Measurements from ENCODE around the gene FKBP14. TPM values are rescaled to one million over a fixed set of nuclear protein-coding genes. Genes with fewer than 3 reads are reported as not detected.

The FKBP14 gene
- polyA plus RNA-seq, 1 of the 3 experiments (the other 2 are of a cell fraction) = 15.7 TPM

DNA sequence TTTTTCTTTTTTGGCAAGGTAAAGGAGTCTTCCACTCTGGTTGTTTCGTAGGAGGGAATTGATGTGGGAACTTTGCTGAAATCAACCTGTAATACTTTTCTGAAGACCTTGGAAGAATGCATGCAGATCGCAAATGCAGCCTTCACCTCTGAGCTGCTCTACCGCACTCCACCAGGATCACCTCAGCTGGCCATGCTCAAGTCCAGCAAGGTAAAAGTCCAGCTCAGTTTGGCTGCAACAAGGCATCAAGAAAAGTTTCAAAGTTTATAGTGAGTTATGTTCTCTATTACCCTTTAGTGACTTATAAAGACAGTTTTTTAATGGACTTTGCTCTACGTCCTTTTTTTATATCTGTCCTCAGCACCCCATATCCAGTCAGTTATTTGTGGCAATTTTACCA is 22.7 kb upstream of the FKBP14 start:
- H3F3A ChIP-seq (replicated peaks; ENCODE audit: insufficient read depth) = no peaks in the 10 kb centered on the region
- ChIA-PET CTCF (interaction anchor here (1.1 to 4.7 kb wide), 5 partner anchors 11 to 171 kb away, joined by 3 to 33 read pairs (median 3); no protein-coding TSS in a partner anchor), POLR2A (no interaction called here)
- no peak overlapping the region for H3K9ac ChIP-seq
- no peaks in the 10 kb centered on the region for H4K20me1 ChIP-seq (ENCODE audit: insufficient read depth)
- no peak overlapping the region for H3K4me2 ChIP-seq
- no peak overlapping the region for H2AFZ ChIP-seq (ENCODE audit: low read depth)
- no peak overlapping the region for H3K27ac ChIP-seq (ENCODE audit: low read depth in 2 of 2, low read length in 1 of 2)
- 98% methylated on average over 4 of the region's 4 CpGs for WGBS (ENCODE audit: low lambda C conversion rate)
- peaks cover 54 to 79% of the 10 kb centered on the region in 2 experiments for H3K36me3 ChIP-seq (replicated peaks in 1 of 2; ENCODE audit: control insufficient read depth in 1 of 2, insufficient read depth in 2 of 2, low read length in 1 of 2)
- H3K4me3 ChIP-seq (ENCODE audit: low read depth in 2 of 2, low read length in 1 of 2) = no peak overlapping the region
- TF ChIP-seq CHD2 (IDR thresholded peaks at IDR 0.05; ENCODE audit: low read length, partially characterized antibody) (no peak), JUND (IDR thresholded peaks at IDR 0.05) (no peak), FOXM1 (IDR thresholded peaks at IDR 0.05; ENCODE audit: low read depth) (no peak), SMC3 (IDR thresholded peaks at IDR 0.05; ENCODE audit: low read depth, low read length) (no peak), GATA2 (CRISPR knock-in tag; IDR thresholded peaks at IDR 0.05) (no peak), POLR2AphosphoS5 (IDR thresholded peaks at IDR 0.05; ENCODE audit: low read depth, low read length) (no peak), RAD21 (IDR thresholded peaks at IDR 0.05; ENCODE audit: low read length) (no peak), TEAD4 (IDR thresholded peaks at IDR 0.05; ENCODE audit: borderline replicate concordance, insufficient read depth) (no peak), SIN3A (IDR thresholded peaks at IDR 0.05; ENCODE audit: borderline replicate concordance, low read depth, low read length) (no peak), USF2 (IDR thresholded peaks at IDR 0.05; ENCODE audit: borderline replicate concordance, low read depth, low read length) (no peak)
- TF ChIP-seq, protein P1, sequence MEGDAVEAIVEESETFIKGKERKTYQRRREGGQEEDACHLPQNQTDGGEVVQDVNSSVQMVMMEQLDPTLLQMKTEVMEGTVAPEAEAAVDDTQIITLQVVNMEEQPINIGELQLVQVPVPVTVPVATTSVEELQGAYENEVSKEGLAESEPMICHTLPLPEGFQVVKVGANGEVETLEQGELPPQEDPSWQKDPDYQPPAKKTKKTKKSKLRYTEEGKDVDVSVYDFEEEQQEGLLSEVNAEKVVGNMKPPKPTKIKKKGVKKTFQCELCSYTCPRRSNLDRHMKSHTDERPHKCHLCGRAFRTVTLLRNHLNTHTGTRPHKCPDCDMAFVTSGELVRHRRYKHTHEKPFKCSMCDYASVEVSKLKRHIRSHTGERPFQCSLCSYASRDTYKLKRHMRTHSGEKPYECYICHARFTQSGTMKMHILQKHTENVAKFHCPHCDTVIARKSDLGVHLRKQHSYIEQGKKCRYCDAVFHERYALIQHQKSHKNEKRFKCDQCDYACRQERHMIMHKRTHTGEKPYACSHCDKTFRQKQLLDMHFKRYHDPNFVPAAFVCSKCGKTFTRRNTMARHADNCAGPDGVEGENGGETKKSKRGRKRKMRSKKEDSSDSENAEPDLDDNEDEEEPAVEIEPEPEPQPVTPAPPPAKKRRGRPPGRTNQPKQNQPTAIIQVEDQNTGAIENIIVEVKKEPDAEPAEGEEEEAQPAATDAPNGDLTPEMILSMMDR (IDR thresholded peaks at IDR 0.05) = no peak
- H3K4me1 ChIP-seq (ENCODE audit: control insufficient read depth in 1 of 2, insufficient read depth in 2 of 2, low read depth in 1 of 2, low read length in 1 of 2) = peaks cover 0 to 7% of the 10 kb centered on the region in 2 experiments; a peak in 2 of 4 replicates
- H3K9me3 ChIP-seq = no peaks in the 10 kb centered on the region
- no peaks in the 10 kb centered on the region for H3K9me2 ChIP-seq
- H3K27me3 ChIP-seq (ENCODE audit: insufficient read depth) = no peaks in the 10 kb centered on the region
- DNase-seq = no peak
- peaks cover 2% of the 10 kb centered on the region; the same call in 1 of the 2 replicates for H3K79me2 ChIP-seq (ENCODE audit: insufficient read depth)

DNA sequence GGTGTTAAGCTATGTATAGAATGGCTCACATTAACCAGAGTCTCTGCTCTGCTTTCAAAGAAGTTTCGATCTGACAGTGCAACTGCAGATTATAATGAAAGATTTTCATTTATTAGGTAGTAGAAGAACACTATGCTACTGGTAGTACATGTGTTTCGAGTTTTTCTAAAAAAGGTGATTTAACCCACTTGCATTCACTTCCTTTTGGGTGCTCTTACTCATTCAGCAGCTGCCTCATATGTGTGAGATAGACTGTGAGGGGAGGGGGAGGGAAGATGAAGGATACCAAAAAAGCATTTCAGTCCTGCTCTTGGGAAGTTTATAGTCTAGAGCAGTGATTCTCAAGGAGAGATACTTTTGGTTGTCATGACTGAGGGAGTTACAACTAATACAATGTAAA is 22.1 kb upstream of the FKBP14 start:
- peaks cover 6% of the 10 kb centered on the region; the same call in 1 of the 2 replicates for H3K79me2 ChIP-seq (ENCODE audit: insufficient read depth)
- H3K9ac ChIP-seq = no peak overlapping the region
- H3K9me2 ChIP-seq = no peaks in the 10 kb centered on the region
- H3K27ac ChIP-seq (ENCODE audit: low read depth in 2 of 2, low read length in 1 of 2) = no peak overlapping the region
- no peaks in the 10 kb centered on the region for H4K20me1 ChIP-seq (ENCODE audit: insufficient read depth)
- no peaks in the 10 kb centered on the region for H3K9me3 ChIP-seq
- no peak overlapping the region for H3K4me2 ChIP-seq
- no peak overlapping the region for H3K4me3 ChIP-seq (ENCODE audit: low read depth in 2 of 2, low read length in 1 of 2)
- H3K27me3 ChIP-seq (ENCODE audit: insufficient read depth) = no peaks in the 10 kb centered on the region
- H3F3A ChIP-seq (replicated peaks; ENCODE audit: insufficient read depth) = no peaks in the 10 kb centered on the region
- ChIA-PET POLR2A (no interaction called here), CTCF (interaction anchor here (1.2 to 4.7 kb wide), 4 partner anchors 10 to 170 kb away, joined by 3 to 33 read pairs (median 4); no protein-coding TSS in a partner anchor)
- 84% methylated on average over 2 of the region's 2 CpGs for whole genome bisulfite sequencing (ENCODE audit: low lambda C conversion rate)
- peaks cover 50 to 75% of the 10 kb centered on the region in 2 experiments for H3K36me3 ChIP-seq (replicated peaks in 1 of 2; ENCODE audit: control insufficient read depth in 1 of 2, insufficient read depth in 2 of 2, low read length in 1 of 2)
- H3K4me1 ChIP-seq (ENCODE audit: control insufficient read depth in 1 of 2, insufficient read depth in 2 of 2, low read depth in 1 of 2, low read length in 1 of 2) = peaks cover 0 to under 1% of the 10 kb centered on the region in 2 experiments; a peak in 2 of 4 replicates
- no peak overlapping the region for H2AFZ ChIP-seq (ENCODE audit: low read depth)
- no peak for DNase-seq
- TF ChIP-seq JUND (IDR thresholded peaks at IDR 0.05) (no peak), PBX3 (IDR thresholded peaks at IDR 0.05) (no peak), ELF1 (IDR thresholded peaks at IDR 0.05) (no peak), GABPA (IDR thresholded peaks at IDR 0.05; ENCODE audit: low read depth) (no peak), USF2 (IDR thresholded peaks at IDR 0.05; ENCODE audit: borderline replicate concordance, low read depth, low read length) (no peak), SMC3 (IDR thresholded peaks at IDR 0.05; ENCODE audit: low read depth, low read length) (no peak), MEF2A (IDR thresholded peaks at IDR 0.05; ENCODE audit: borderline replicate concordance, low read depth) (no peak), TEAD4 (IDR thresholded peaks at IDR 0.05; ENCODE audit: borderline replicate concordance, insufficient read depth) (no peak), SIN3A (IDR thresholded peaks at IDR 0.05; ENCODE audit: borderline replicate concordance, low read depth, low read length) (no peak), TCF12 (IDR thresholded peaks at IDR 0.05) (no peak), NRF1 (IDR thresholded peaks at IDR 0.05; ENCODE audit: low read depth, low read length) (no peak)
- TF ChIP-seq, protein P2, sequence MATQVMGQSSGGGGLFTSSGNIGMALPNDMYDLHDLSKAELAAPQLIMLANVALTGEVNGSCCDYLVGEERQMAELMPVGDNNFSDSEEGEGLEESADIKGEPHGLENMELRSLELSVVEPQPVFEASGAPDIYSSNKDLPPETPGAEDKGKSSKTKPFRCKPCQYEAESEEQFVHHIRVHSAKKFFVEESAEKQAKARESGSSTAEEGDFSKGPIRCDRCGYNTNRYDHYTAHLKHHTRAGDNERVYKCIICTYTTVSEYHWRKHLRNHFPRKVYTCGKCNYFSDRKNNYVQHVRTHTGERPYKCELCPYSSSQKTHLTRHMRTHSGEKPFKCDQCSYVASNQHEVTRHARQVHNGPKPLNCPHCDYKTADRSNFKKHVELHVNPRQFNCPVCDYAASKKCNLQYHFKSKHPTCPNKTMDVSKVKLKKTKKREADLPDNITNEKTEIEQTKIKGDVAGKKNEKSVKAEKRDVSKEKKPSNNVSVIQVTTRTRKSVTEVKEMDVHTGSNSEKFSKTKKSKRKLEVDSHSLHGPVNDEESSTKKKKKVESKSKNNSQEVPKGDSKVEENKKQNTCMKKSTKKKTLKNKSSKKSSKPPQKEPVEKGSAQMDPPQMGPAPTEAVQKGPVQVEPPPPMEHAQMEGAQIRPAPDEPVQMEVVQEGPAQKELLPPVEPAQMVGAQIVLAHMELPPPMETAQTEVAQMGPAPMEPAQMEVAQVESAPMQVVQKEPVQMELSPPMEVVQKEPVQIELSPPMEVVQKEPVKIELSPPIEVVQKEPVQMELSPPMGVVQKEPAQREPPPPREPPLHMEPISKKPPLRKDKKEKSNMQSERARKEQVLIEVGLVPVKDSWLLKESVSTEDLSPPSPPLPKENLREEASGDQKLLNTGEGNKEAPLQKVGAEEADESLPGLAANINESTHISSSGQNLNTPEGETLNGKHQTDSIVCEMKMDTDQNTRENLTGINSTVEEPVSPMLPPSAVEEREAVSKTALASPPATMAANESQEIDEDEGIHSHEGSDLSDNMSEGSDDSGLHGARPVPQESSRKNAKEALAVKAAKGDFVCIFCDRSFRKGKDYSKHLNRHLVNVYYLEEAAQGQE (IDR thresholded peaks at IDR 0.05; ENCODE audit: low read depth, low read length) = no peak
- TF ChIP-seq, protein P3, sequence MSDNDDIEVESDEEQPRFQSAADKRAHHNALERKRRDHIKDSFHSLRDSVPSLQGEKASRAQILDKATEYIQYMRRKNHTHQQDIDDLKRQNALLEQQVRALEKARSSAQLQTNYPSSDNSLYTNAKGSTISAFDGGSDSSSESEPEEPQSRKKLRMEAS (IDR thresholded peaks at IDR 0.05; ENCODE audit: low read depth) = no peak

Data from SK-N-SH (cell line).